HFF-Myc (cell line): ENCODE results near the gene BTRC.

Experiments
- DNase-seq: peaks from one replicate; pipeline ENCODE4 v3.0.0-alpha.2; 2011; ENCODE audit warnings: low read depth; ENCODE audit errors: extremely low read depth
- H3K4me3 ChIP-seq: replicated peaks from 2 replicates; pipeline ENCODE4 v1.5.1; 2011; ENCODE audit warnings: low read depth, mild to moderate bottlenecking, control low read depth, low read length
- CTCF ChIP-seq: IDR thresholded peaks from 2 replicates; pipeline ENCODE4 v1.5.1; 2012; ENCODE audit warnings: mild to moderate bottlenecking, low read depth, low read length, control low read depth; ENCODE audit errors: missing control alignments

BTRC gene

GRCh38 chr10:101550965-101551364, 197.0 kb downstream of the BTRC start:
- no peak for TF ChIP-seq CTCF
- no peak for DNase-seq
- H3K4me3 ChIP-seq: no peak overlapping the region

GRCh38 chr10:101552442-101552841, 198.5 kb downstream of the BTRC start:
- DNase-seq: no peak
- no peak for TF ChIP-seq CTCF
- no peak overlapping the region for H3K4me3 ChIP-seq

GRCh38 chr10:101557541-101557940, 203.6 kb downstream of the BTRC start:
- no peak for TF ChIP-seq CTCF
- no peak overlapping the region for H3K4me3 ChIP-seq
- DNase-seq: no peak

GRCh38 chr10:101558204-101558603, 204.2 kb downstream of the BTRC start:
- TF ChIP-seq CTCF: no peak
- peak; percentile 52 for DNase-seq
- H3K4me3 ChIP-seq: no peak overlapping the region

- TF ChIP-seq CTCF: no peak
- no peak for DNase-seq
- H3K4me3 ChIP-seq: no peak overlapping the region
Observed at GRCh38 chr10:101558671-101559595, 205.0 kb downstream of the BTRC start.

- no peak for TF ChIP-seq CTCF
- DNase-seq: no peak
- no peak overlapping the region for H3K4me3 ChIP-seq
Observed at GRCh38 chr10:101559596-101560297, 205.8 kb downstream of the BTRC start.
